GM19238 (cell line): Measurements from ENCODE around the gene CYP2F1.
"Not testable (repeated sequence)": the region's sequence is repeated elsewhere in the genome, so short reads cannot be mapped to it uniquely, and the experiment has no call there.

ENCODE experiments used
- DNase-seq: peaks from one replicate; pipeline ENCODE4 v3.0.0; 2011; ENCODE audit warnings: low spot score; ENCODE audit not compliant: insufficient read length

CYP2F1 gene

GRCh38 chr19:41114132-41114531 is at the start of gene CYP2F1:
CYP2F1 (plus strand) TSS chr19:41114432; CDS start chr19:41116189, 1,757 bp downstream.
- no peak for DNase-seq

GRCh38 chr19:41064974-41065569 is 49.2 kb upstream of the CYP2F1 start:
- DNase-seq: peak; percentile 7

GRCh38 chr19:41076286-41076685 is 37.9 kb upstream of the CYP2F1 start:
- no peak for DNase-seq

GRCh38 chr19:41083516-41083915 is 30.7 kb upstream of the CYP2F1 start:
- DNase-seq: no peak

GRCh38 chr19:41085748-41086415 is 28.4 kb upstream of the CYP2F1 start:
- DNase-seq: no peak

GRCh38 chr19:41088151-41088550 is 26.1 kb upstream of the CYP2F1 start, which contains the start of gene CYP2A13:
CYP2A13 (plus strand) TSS chr19:41088451; CDS start chr19:41088472, 21 bp downstream.
- no peak for DNase-seq

- DNase-seq: no peak
Measured at GRCh38 chr19:41089959-41090358, 24.3 kb upstream of the CYP2F1 start.

- no peak for DNase-seq
Measured at GRCh38 chr19:41095703-41096102, 18.5 kb upstream of the CYP2F1 start.

- DNase-seq: no peak
Measured at GRCh38 chr19:41096353-41096752, 17.9 kb upstream of the CYP2F1 start.

- DNase-seq: no peak
Measured at GRCh38 chr19:41097302-41097701, 16.9 kb upstream of the CYP2F1 start.

GRCh38 chr19:41098762-41099161 is 15.5 kb upstream of the CYP2F1 start:
- DNase-seq: no peak

GRCh38 chr19:41102210-41102609 is 12.0 kb upstream of the CYP2F1 start:
- DNase-seq: not testable (repeated sequence)

- no peak for DNase-seq
Measured at GRCh38 chr19:41106177-41106576, 8.1 kb upstream of the CYP2F1 start.

GRCh38 chr19:41111296-41111695 is 2.9 kb upstream of the CYP2F1 start:
- DNase-seq: no peak

- DNase-seq: no peak
Measured at GRCh38 chr19:41111750-41112295, 2.4 kb upstream of the CYP2F1 start.

GRCh38 chr19:41112728-41113290 is 1.4 kb upstream of the CYP2F1 start:
- no peak for DNase-seq

- no peak for DNase-seq
Measured at GRCh38 chr19:41116261-41116660, 2.0 kb downstream of the CYP2F1 start.

GRCh38 chr19:41120929-41121911 is 7.0 kb downstream of the CYP2F1 start:
- DNase-seq: not testable (repeated sequence)

- not testable (repeated sequence) for DNase-seq
Measured at GRCh38 chr19:41122846-41123245, 8.6 kb downstream of the CYP2F1 start.

GRCh38 chr19:41123716-41124294 is 9.6 kb downstream of the CYP2F1 start:
- no peak for DNase-seq

GRCh38 chr19:41126765-41127203 is 12.6 kb downstream of the CYP2F1 start:
- DNase-seq: not testable (repeated sequence)
